ENCODE measurements around the gene OR4D1. TPM values are rescaled to one million over a fixed set of nuclear protein-coding genes. Genes with fewer than 3 reads are reported as not detected.

OR4D1 gene
- total and polyA plus RNA-seq, 2 of the 8 experiments (the other 6 are each of a cell fraction or from before 2014, with no cell fraction given), result 0.32 to 0.39 TPM

GRCh38 chr17:58156839-58157803 is 8.9 kb downstream of the OR4D1 start (continued):
- TF ChIP-seq MAX (IDR thresholded peaks at IDR 0.05), result peak; percentile 74
- TF ChIP-seq CHD2 (IDR thresholded peaks at IDR 0.05; ENCODE audit: low read length), result no peak
- TF ChIP-seq EGR1 (IDR thresholded peaks at IDR 0.05; ENCODE audit: borderline replicate concordance, low read depth, low read length), result no peak
- TF ChIP-seq PHF8 (conservative IDR thresholded peaks at IDR 0.05; ENCODE audit: low read depth, low read length), result peak; percentile 61
- peak; percentile 74 for TF ChIP-seq E2F6 (IDR thresholded peaks at IDR 0.05)
- TF ChIP-seq HDAC6 (IDR thresholded peaks at IDR 0.05; ENCODE audit: low read depth, low read length), result no peak
- TF ChIP-seq SUZ12 (IDR thresholded peaks at IDR 0.05; ENCODE audit: low read length), result peak; percentile 46; the same call in 1 of the 2 replicates
- TF ChIP-seq EZH2 (IDR thresholded peaks at IDR 0.05; ENCODE audit: low read depth, low read length, severe bottlenecking), result peak; percentile 51
- no peak for TF ChIP-seq CBX8 (IDR thresholded peaks at IDR 0.05; ENCODE audit: borderline replicate concordance, low read depth, low read length)
- no peak for TF ChIP-seq ATF2 (IDR thresholded peaks at IDR 0.05; ENCODE audit: low read length)
- TF ChIP-seq KDM4A (IDR thresholded peaks at IDR 0.05; ENCODE audit: low read depth, low read length, severe bottlenecking), result peak; percentile 91
- peak; percentile 34; the same call in 1 of the 2 replicates for TF ChIP-seq USF2 (IDR thresholded peaks at IDR 0.05; ENCODE audit: low read length)

Data from H1 (cell line).